T-cell (primary cell): ENCODE data around the gene ZNF160. TPM values are rescaled to one million over a fixed set of nuclear protein-coding genes. Genes with fewer than 3 reads are reported as not detected.

Experiments used
- total RNA-seq, 35 experiments: library from RNA in 6 of 35; stranded (reverse) in 6 of 35; fragments of 120-200 nt in 1 of 35; gene quantifications; one replicate each; pipeline versions ENCODE4 v1.2.1 to v1.2.4 and lab custom pipeline; 2013 to 2026

ZNF160 gene
- total RNA-seq, 5 donors from 2014 or later (not counting 1 experiment from before 2014, with no cell fraction given) = 45.6 to 57.8 (median 54.6) TPM

Other genes starting within 250 kb of the ZNF160 start
- gene ZNF468, start 245.8 kb downstream of the ZNF160 start, total RNA-seq = 10 to 100 TPM; 14.5 to 23.6 (median 18.3) TPM
- gene ZNF320, start 205.8 kb downstream of the ZNF160 start, total RNA-seq = 10 to 100 TPM in 2 of 5 donors, 1 to 10 TPM in 3; 9.1 to 20.5 (median 9.7) TPM
- 1 to 10 TPM; 2.7 to 5.6 (median 4.5) TPM for gene ZNF888, start 180.0 kb downstream of the ZNF160 start, total RNA-seq
- gene ZNF816, start 140.5 kb downstream of the ZNF160 start, total RNA-seq = 10 to 100 TPM in 3 of 5 donors, 1 to 10 TPM in 2; 6.4 to 23.4 (median 19.0) TPM
- gene ERVV-1, start 89.5 kb downstream of the ZNF160 start, total RNA-seq = not detected
- gene ERVV-2, start 58.7 kb downstream of the ZNF160 start, total RNA-seq = not detected
- gene ZNF415, start 29.5 kb upstream of the ZNF160 start, total RNA-seq = 1 to 10 TPM in 3 of 5 donors, under 1 TPM in 2; 0.20 to 1.8 (median 1.4) TPM
- 10 to 100 TPM in 3 of 5 donors, 1 to 10 TPM in 2; 6.0 to 14.2 (median 10.9) TPM for gene ZNF347, start 55.6 kb upstream of the ZNF160 start, total RNA-seq
- gene ZNF665, start 89.9 kb upstream of the ZNF160 start, total RNA-seq = 1 to 10 TPM; 2.5 to 5.3 (median 3.3) TPM
- 10 to 100 TPM in 4 of 5 donors, 1 to 10 TPM in 1; 8.0 to 20.1 (median 13.7) TPM for gene ZNF677, start 151.5 kb upstream of the ZNF160 start, total RNA-seq
- not detected for gene VN1R2, start 154.9 kb upstream of the ZNF160 start, total RNA-seq
- not detected for gene VN1R4, start 164.3 kb upstream of the ZNF160 start, total RNA-seq
- 10 to 100 TPM in 3 of 5 donors, 1 to 10 TPM in 2; 7.4 to 14.7 (median 14.4) TPM for gene ZNF845, start 230.3 kb upstream of the ZNF160 start, total RNA-seq